GM12878 (cell line): ENCODE results near the gene BAZ2B. TPM values are rescaled to one million over a fixed set of nuclear protein-coding genes. Genes with fewer than 3 reads are reported as not detected.

Experiments used
- ASH2L ChIP-seq: fragments of 300-600, 200-600 bp; sonication (generic); IDR thresholded peaks from 2 replicates; pipeline ENCODE4 v1.6.1; 2017; ENCODE audit warnings: low read depth, mild to moderate bottlenecking, borderline replicate concordance
- MTA3 ChIP-seq: IDR thresholded peaks from 2 replicates; pipeline ENCODE4 v1.6.1; 2012; ENCODE audit warnings: low read length, inconsistent platforms, borderline replicate concordance
- MXI1 ChIP-seq: fragments of 150-350 bp; IDR thresholded peaks from 2 replicates; pipeline ENCODE4 v1.6.1; 2011; ENCODE audit warnings: low read depth, mild to moderate bottlenecking, inconsistent platforms, low read length, improper control_type of control experiment
- SPI1 ChIP-seq: IDR thresholded peaks from 2 replicates; pipeline ENCODE4 v1.6.1; 2011; ENCODE audit warnings: low read depth, mild to moderate bottlenecking, low read length, moderate library complexity, borderline replicate concordance; ENCODE audit not compliant: insufficient read depth
- ZSCAN29 ChIP-seq: fragments of 450-650 bp; IDR thresholded peaks from 2 replicates; pipeline ENCODE4 v1.6.1; 2017; ENCODE audit warnings: mild to moderate bottlenecking, moderate library complexity
- polyA plus RNA-seq, 11 experiments: library from polyadenylated mRNA; depleted of rRNA in 4 of 11; unstranded in 6 of 11; stranded (reverse) in 5 of 11; fragments of >200 nt; fragmentation: Nextera tagmentation in 4 of 11; fragmentation: Illumina TruSeq in 1 of 11; extraction: Ambion mirVana in 4 of 11; extraction: Trizol in 1 of 11; gene quantifications; 1 replicate in 1 of 11; 2 replicates in 10 of 11; pipeline versions ENCODE4 v1.2.1 to v1.2.3, GENCODE V29; 2011 to 2016; ENCODE audit warnings: inconsistent platforms in 2 of 11, missing spikeins in 2 of 11, low read depth in 1 of 11
- total RNA-seq, 4 experiments: library from RNA; depleted of rRNA in 3 of 4; stranded (reverse); fragments of >200 nt in 3 of 4; fragmentation: Illumina TruSeq in 1 of 4; extraction: Trizol in 1 of 4; gene quantifications; 2 replicates each; pipeline versions ENCODE4 v1.2.1 to v1.2.3, GENCODE V29; 2013 to 2021
- TF ChIP-seq, protein P1 (sequence below): fragments of 450-650 bp; IDR thresholded peaks from 2 replicates; pipeline ENCODE4 v1.6.1; 2016; ENCODE audit warnings: mild to moderate bottlenecking, moderate library complexity, borderline replicate concordance
- TF ChIP-seq, protein P2 (sequence below): IDR thresholded peaks from 2 replicates; pipeline ENCODE4 v1.6.1; 2011; ENCODE audit warnings: low read depth, mild to moderate bottlenecking, low read length, moderate library complexity, borderline replicate concordance; ENCODE audit errors: extremely low read depth
- TF ChIP-seq, protein P3 (sequence below): fragments of 450-650 bp; IDR thresholded peaks from 2 replicates; pipeline ENCODE4 v1.6.1; 2018; ENCODE audit warnings: mild to moderate bottlenecking, low read depth, moderate library complexity; ENCODE audit not compliant: partially characterized antibody
- TF ChIP-seq, protein P4 (sequence below): fragments of 450-650 bp; IDR thresholded peaks from 2 replicates; pipeline ENCODE4 v1.6.1; 2018; ENCODE audit warnings: borderline replicate concordance, mild to moderate bottlenecking; ENCODE audit not compliant: partially characterized antibody

Gene BAZ2B
- total and polyA plus RNA-seq, 10 of the 15 experiments (the other 5 are each of a cell fraction or from before 2014, with no cell fraction given) = 8.8 to 49.7 (median 24.7) TPM

DNA sequence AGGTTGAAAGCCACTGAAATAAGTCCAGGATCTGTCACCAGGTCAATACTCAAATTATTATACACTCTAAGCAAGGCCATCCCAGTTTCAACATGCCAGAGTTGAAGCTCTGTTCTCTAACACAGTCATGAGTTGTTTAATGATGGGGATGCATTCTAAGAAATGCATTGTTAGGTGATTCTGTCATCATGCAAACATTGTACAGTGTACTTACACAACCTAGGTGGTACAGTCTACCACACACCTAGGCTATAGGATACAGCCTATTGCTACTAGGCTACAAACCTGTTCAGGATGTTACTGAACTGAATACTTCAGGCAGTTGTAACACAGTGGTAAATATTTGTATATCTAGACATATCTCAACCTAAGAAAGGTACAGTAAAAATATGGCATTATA, 162.2 kb downstream of the BAZ2B start (continued):
- TF ChIP-seq, protein P1, sequence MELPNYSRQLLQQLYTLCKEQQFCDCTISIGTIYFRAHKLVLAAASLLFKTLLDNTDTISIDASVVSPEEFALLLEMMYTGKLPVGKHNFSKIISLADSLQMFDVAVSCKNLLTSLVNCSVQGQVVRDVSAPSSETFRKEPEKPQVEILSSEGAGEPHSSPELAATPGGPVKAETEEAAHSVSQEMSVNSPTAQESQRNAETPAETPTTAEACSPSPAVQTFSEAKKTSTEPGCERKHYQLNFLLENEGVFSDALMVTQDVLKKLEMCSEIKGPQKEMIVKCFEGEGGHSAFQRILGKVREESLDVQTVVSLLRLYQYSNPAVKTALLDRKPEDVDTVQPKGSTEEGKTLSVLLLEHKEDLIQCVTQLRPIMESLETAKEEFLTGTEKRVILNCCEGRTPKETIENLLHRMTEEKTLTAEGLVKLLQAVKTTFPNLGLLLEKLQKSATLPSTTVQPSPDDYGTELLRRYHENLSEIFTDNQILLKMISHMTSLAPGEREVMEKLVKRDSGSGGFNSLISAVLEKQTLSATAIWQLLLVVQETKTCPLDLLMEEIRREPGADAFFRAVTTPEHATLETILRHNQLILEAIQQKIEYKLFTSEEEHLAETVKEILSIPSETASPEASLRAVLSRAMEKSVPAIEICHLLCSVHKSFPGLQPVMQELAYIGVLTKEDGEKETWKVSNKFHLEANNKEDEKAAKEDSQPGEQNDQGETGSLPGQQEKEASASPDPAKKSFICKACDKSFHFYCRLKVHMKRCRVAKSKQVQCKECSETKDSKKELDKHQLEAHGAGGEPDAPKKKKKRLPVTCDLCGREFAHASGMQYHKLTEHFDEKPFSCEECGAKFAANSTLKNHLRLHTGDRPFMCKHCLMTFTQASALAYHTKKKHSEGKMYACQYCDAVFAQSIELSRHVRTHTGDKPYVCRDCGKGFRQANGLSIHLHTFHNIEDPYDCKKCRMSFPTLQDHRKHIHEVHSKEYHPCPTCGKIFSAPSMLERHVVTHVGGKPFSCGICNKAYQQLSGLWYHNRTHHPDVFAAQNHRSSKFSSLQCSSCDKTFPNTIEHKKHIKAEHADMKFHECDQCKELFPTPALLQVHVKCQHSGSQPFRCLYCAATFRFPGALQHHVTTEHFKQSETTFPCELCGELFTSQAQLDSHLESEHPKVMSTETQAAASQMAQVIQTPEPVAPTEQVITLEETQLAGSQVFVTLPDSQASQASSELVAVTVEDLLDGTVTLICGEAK = no peak
- TF ChIP-seq, protein P2, sequence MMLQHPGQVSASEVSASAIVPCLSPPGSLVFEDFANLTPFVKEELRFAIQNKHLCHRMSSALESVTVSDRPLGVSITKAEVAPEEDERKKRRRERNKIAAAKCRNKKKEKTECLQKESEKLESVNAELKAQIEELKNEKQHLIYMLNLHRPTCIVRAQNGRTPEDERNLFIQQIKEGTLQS = no peak
- TF ChIP-seq, protein P3, sequence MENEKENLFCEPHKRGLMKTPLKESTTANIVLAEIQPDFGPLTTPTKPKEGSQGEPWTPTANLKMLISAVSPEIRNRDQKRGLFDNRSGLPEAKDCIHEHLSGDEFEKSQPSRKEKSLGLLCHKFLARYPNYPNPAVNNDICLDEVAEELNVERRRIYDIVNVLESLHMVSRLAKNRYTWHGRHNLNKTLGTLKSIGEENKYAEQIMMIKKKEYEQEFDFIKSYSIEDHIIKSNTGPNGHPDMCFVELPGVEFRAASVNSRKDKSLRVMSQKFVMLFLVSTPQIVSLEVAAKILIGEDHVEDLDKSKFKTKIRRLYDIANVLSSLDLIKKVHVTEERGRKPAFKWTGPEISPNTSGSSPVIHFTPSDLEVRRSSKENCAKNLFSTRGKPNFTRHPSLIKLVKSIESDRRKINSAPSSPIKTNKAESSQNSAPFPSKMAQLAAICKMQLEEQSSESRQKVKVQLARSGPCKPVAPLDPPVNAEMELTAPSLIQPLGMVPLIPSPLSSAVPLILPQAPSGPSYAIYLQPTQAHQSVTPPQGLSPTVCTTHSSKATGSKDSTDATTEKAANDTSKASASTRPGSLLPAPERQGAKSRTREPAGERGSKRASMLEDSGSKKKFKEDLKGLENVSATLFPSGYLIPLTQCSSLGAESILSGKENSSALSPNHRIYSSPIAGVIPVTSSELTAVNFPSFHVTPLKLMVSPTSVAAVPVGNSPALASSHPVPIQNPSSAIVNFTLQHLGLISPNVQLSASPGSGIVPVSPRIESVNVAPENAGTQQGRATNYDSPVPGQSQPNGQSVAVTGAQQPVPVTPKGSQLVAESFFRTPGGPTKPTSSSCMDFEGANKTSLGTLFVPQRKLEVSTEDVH = no peak
- no peak for TF ChIP-seq ASH2L
- TF ChIP-seq, protein P4, sequence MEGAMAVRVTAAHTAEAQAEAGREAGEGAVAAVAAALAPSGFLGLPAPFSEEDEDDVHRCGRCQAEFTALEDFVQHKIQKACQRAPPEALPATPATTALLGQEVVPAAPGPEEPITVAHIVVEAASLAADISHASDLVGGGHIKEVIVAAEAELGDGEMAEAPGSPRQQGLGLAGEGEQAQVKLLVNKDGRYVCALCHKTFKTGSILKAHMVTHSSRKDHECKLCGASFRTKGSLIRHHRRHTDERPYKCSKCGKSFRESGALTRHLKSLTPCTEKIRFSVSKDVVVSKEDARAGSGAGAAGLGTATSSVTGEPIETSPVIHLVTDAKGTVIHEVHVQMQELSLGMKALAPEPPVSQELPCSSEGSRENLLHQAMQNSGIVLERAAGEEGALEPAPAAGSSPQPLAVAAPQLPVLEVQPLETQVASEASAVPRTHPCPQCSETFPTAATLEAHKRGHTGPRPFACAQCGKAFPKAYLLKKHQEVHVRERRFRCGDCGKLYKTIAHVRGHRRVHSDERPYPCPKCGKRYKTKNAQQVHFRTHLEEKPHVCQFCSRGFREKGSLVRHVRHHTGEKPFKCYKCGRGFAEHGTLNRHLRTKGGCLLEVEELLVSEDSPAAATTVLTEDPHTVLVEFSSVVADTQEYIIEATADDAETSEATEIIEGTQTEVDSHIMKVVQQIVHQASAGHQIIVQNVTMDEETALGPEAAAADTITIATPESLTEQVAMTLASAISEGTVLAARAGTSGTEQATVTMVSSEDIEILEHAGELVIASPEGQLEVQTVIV = no peak
- no peak for TF ChIP-seq ZSCAN29
- no peak for TF ChIP-seq MXI1
- no peak for TF ChIP-seq SPI1
- no peak for TF ChIP-seq MTA3
